A549 (cell line): Measurements from ENCODE around the gene LOC128125822.

Source experiments
- CEBPB ChIP-seq, 2 experiments: fragments of >200 bp in 1 of 2; sonication (Bioruptor Twin) in 1 of 2; formaldehyde crosslinking in 1 of 2; IDR thresholded peaks; 2 replicates each; pipeline ENCODE4 v1.6.1; 2012 to 2016
- CHD4 ChIP-seq: fragments of 200-600 bp; sonication (generic); IDR thresholded peaks from 2 replicates; pipeline ENCODE4 v1.6.1; 2016; ENCODE audit warnings: antibody characterized with exemption, mild to moderate bottlenecking, borderline replicate concordance
- CTCF ChIP-seq: fragments of >200 bp; sonication (Bioruptor Twin); formaldehyde crosslinking; IDR thresholded peaks from 3 replicates; pipeline ENCODE4 v1.5.1; 2016
- EP300 ChIP-seq, 2 experiments: fragments of >200 bp; sonication (Bioruptor Twin); formaldehyde crosslinking; IDR thresholded peaks; 2 replicates in 1 of 2; 3 replicates in 1 of 2; pipeline ENCODE4 v1.6.1; 2016 to 2017
- MYC ChIP-seq: IDR thresholded peaks from 2 replicates; pipeline ENCODE4 v1.6.1; 2012; ENCODE audit warnings: mild to moderate bottlenecking, inconsistent platforms, low read length, improper control_type of control experiment, borderline replicate concordance
- POLR2A ChIP-seq: IDR thresholded peaks from 2 replicates; pipeline ENCODE4 v1.6.1; 2012; ENCODE audit warnings: mild to moderate bottlenecking, low read length
- TF ChIP-seq, protein P1 (sequence below): fragments of 200-600 bp; sonication (generic); IDR thresholded peaks from 2 replicates; pipeline ENCODE4 v1.6.1; 2016; ENCODE audit warnings: antibody characterized with exemption, mild to moderate bottlenecking, moderate library complexity
- TF ChIP-seq, protein P2 (sequence below): IDR thresholded peaks from 2 replicates; pipeline ENCODE4 v1.6.1; 2012; ENCODE audit warnings: low read depth, borderline replicate concordance

GRCh38 chr6:63589952-63590411, 17.7 kb downstream of the LOC128125822 start:
- TF ChIP-seq CEBPB (IDR thresholded peaks at IDR 0.05) (no peak), MYC (no peak), CTCF (no peak), EP300 (IDR thresholded peaks at IDR 0.05) (no peak), POLR2A (no peak), CHD4 (no peak)
- TF ChIP-seq, protein P1, sequence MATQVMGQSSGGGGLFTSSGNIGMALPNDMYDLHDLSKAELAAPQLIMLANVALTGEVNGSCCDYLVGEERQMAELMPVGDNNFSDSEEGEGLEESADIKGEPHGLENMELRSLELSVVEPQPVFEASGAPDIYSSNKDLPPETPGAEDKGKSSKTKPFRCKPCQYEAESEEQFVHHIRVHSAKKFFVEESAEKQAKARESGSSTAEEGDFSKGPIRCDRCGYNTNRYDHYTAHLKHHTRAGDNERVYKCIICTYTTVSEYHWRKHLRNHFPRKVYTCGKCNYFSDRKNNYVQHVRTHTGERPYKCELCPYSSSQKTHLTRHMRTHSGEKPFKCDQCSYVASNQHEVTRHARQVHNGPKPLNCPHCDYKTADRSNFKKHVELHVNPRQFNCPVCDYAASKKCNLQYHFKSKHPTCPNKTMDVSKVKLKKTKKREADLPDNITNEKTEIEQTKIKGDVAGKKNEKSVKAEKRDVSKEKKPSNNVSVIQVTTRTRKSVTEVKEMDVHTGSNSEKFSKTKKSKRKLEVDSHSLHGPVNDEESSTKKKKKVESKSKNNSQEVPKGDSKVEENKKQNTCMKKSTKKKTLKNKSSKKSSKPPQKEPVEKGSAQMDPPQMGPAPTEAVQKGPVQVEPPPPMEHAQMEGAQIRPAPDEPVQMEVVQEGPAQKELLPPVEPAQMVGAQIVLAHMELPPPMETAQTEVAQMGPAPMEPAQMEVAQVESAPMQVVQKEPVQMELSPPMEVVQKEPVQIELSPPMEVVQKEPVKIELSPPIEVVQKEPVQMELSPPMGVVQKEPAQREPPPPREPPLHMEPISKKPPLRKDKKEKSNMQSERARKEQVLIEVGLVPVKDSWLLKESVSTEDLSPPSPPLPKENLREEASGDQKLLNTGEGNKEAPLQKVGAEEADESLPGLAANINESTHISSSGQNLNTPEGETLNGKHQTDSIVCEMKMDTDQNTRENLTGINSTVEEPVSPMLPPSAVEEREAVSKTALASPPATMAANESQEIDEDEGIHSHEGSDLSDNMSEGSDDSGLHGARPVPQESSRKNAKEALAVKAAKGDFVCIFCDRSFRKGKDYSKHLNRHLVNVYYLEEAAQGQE: no peak
- TF ChIP-seq, protein P2, sequence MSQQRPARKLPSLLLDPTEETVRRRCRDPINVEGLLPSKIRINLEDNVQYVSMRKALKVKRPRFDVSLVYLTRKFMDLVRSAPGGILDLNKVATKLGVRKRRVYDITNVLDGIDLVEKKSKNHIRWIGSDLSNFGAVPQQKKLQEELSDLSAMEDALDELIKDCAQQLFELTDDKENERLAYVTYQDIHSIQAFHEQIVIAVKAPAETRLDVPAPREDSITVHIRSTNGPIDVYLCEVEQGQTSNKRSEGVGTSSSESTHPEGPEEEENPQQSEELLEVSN: no peak
